Activated CD4-positive, alpha-beta T cell treated with anti-CD3 and anti-CD28 coated beads, Interleukin-2, amount 50 U/mL, for 48 hours (primary cell): ENCODE data around the gene ALK.

Experiments used
- DNase-seq, 2 experiments: peaks; one replicate each; pipeline ENCODE4 v3.0.0-alpha.2; 2020

The ALK gene

DNA sequence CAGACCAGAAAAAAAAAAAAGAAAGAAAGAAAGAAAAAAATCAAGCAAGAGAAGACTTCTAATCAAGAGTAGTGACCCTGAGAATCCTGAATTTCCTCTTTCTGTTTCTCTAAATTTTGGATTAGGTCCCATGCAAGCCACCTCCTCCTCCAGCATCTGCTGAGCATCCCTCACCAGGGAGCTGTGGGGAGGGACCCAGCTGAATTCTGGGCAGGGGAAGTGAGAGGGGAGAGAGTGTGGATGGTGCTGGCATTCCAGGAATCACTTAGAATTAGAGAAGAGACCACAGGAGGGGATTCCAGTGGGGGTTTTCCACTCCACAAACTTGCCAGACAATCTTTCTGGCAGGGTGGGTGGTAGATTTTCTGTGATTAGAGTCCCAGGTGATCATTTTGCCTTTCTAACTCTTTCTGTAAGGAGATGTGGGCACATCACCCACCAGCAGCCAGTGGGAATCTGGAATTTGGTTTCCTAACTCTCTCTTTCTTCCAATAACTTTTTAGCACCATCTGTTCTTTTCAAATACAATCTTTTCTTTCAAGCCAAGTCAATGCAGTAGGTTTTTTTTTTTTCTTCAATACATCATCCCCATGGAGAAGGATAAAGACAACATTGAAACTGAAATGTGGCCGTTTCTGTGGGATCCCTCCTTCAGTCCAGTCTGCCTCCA is 526.9 kb downstream of the ALK start:
- no peak for DNase-seq

DNA sequence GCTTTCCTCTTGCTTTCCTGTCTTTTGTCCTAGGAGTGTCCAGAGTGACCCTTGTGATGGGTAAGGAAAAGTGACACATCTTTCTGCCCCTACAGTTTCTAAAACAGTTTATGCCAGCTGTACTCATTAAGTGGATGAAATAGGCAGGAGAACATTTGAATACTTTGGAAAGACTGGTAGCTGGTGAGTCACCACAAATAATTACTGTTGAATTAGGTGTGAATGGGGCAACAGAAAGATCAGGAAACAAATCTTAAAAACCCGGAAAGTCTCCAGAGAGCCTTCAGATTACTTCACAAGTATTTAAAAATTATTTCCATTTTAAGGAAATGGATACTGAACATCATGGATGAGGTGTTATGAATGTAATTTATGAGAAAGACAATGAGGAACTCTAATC is 527.7 kb downstream of the ALK start:
- DNase-seq: no peak

DNA sequence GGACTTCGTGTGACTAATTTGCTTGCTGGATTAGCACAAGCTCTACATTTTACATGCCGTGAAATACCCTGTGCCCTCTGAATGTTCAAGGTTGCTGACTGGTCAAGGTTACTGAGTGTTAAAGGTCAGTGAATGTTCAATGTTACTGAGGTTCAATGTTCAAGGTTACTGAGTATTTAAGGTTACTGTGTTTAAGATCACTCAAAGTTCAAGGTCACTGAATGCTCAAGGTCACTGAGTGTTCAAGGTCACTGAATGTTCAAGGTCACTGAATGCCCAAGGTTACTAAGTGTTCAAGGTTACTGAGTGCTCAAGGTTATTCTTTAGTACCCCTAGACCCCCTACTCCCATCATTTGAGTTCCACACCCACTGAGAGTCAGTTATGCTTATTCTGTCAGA is 528.6 kb downstream of the ALK start:
- no peak for DNase-seq

DNA sequence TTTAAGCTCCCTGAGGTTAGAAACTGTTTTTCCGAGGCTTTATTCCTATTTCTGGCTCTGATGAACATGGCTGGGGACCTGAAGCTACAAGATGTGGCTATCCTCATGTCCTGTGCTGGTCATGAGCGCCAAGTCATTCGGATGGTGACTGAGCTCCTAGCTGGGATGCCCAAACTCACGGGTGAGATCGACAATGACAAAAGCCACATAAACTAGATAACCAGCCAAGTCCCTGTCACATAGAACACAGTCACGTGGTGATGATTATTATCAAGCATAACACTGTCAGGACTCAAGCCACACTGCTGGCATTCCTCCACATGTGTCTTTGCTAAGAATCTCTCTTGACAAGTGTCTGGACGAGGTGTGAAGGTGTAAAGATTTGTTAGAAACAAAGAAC is 531.2 kb downstream of the ALK start:
- no peak for DNase-seq

DNA sequence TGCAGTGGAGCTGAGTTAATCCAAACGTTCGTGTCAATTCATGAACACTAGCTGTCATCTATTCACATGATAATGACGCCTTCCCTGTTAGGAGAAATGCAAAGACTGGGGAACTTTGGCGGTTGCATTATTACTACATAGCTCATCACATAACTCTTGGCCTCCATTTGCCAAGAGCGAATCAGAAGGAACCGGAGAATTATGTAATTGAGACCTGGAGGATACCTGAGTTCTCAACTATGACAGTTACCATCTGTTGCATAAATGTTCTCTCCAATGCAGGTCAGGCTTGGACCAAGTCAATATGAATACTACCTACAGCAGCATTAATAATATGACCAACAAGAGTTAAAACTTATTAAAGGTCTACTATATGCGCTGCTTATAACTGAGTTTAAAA is 531.7 kb downstream of the ALK start:
- no peak for DNase-seq

DNA sequence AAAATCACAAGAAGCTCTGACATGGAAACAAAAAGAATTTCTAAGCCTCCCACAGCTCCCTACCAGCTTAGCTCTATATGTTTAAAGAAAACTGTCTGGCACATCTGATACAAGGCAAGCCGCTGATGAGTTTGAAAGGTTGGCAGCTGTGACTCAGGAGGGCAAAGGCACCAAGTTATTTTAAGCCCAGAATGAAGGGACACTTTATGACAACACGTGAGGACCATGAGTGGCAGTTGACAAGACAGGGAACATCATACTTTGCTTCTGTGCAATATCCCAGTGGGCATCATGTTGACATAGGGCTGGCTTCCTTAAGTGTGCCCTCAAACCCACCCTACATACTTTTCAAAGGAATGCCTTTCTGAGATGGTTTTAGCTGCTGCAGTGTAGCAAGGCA is 533.3 kb downstream of the ALK start:
- no peak for DNase-seq

DNA sequence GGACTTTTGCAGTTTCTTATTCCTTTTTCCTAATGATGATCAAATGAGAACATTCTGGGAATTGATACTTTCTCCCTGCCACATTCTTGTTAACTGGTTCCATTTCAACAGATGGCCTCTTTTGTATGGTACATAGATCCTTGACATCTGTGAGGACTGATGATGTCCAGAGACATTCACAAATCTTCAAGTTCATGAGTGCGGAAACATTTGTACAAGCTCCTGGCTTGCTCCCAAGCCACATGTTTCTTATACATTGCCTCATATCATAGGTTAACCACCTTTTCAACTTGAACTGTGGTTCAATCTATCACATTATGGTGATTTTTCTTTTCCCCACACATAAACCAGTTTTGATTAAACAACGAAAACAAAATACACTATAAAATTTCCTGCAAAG is 538.9 kb downstream of the ALK start:
- DNase-seq: no peak

DNA sequence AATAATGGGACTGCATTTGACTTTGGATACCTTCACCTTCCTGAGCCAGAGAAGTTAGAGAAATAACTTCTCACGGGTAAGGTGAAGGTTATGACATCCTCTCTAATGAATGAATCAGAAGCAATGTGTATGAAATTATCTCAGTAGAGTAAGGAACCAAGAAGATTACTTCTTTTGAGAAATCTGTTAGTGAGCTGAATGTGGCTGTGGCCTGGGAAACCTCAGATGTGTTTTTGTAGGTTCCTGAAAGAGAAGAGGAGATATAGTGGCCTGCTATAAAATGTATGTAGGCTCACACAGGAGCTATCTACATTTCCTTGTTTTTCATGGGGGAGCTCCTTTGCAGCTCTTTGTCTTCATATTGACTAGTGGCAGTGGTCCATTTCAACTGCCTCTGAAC is 543.6 kb downstream of the ALK start:
- no peak for DNase-seq

DNA sequence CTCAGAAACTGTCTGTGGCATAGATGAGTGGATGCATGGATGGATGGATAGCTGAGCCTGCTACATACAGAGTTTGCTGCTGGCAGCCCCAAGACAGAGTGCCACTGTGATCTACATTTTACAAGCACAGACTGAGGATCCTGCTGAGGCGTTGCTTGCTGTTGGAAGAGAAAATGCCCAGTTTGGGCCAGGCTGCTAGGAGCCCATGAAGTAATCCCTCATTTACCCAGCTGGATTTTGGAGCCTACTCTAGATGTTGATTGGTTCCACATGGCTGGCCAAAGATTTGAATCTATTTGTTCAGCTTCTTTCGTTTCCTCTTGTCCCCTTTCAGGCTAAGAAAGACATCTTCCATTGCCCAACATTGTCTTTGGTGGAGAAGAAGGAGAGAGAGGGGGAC is 544.8 kb downstream of the ALK start:
- no peak for DNase-seq

DNA sequence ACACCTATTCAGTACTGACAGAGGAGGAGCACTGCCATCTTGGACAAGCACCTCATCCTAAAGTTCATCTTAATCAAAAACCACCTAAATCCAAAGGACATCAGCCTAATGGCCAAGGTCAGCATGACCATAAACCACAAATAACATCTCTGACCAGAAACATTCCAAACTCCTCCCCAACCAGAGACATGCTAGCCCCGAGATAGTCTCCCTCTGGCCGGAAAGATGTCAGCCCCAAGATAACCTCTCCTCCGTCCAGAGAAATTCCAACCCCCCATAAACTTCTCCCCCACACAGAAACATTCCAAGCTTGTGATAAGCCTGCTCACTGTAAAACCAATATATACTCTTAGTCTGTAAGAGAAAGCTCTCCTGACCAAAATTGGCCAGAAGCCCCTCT is 545.5 kb downstream of the ALK start:
- no peak for DNase-seq

DNA sequence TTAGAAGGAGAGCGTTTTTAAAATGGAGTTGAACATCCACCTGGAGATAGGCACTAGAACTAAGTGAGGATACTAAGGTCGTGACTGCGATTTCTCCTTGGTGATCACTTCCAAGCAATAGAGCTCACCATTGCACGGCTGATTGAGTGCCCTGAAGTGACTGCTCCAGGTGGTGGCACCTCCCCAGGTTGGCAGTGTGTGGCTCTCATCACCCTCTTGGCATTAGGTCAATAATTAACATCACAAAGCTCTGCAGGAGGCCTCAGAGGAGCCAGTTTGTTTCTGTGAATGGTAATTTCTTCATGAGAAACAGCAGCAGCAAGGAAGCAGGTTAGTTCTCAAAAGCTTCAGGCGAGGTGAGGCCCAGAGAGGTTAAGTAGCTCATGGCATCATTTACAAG is 546.6 kb downstream of the ALK start:
- DNase-seq: no peak

DNA sequence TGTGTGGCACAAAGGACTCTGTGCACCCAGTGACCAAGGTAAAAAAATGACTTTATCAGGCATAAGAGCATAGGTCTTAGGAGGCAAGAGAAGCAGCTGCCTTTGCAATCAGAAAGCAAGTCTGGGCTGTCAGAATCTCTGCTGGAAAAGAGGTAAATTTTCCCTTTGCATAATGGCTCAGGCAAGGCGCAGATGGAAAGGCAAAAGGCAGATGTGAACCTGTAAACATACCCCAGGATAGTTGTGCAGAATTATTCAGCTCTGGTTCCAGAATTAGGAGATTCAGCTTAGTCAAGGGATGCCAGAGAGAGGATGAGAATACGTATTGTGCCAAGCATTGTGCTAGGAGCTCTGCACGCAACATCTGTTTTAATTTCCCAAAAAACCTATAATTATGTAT is 547.5 kb downstream of the ALK start:
- DNase-seq: no peak

DNA sequence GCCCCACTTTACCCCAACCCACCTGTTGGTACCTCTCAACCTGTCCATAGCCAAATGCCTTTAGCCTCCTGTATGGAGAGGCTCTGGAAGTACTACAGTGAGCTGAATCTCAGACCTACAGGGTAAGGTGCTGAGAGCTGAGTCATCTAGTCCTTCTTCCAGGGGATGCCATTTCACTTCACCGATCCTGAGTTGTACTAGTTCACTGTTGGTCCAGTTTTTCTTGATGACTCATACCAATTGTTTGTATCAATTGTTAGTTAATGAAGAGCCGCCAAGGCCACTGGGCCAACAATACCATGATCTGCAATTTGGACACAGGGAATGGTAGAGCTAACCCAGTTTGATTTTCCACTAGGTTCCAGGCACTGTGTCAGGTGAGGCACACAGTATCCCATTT is 549.2 kb downstream of the ALK start:
- no peak for DNase-seq

DNA sequence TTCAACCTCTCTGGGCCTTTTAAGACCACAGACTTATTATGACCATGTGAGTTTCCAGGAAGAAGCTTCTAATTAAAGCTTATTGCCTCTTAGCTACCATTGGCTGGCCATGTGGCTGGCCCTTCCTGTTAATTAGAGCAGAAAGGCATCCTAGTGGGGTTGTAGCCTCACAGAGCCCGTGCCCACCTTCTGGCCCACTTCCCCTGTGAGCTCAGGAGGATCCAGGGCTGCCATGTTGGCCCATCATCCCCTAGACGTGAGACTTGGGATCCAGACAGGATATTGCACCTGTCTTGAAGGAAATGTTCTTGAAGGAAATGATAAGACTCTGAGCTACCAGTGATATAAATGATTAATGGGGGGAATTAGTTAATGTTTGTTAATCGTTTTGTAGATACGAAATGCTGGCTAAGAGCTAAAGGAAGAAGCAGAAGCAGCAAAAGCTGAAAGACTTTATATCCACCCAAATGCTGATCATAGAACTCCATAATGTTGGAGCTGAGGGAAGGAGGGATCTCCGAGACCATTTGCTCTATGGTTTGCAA is 550.7 kb downstream of the ALK start:
- no peak for DNase-seq

DNA sequence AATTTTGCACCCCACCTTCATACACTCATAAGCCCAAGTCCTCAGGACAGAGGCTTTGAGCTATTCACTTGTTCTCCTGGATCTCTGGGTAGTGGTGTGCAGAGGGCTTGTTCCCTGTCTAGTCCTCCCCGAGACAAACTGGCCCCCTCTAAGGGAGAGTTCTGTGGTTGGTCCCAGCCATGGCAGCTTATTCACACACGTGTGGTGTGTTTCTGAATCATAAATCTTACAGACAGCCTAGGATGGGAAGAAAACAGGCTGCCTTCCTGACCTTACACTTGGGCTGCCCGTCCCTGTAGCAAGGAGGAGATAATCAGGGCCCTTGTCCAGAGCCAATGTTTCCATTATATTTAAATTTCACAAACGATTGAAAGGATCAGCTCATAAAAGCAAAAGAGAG is 551.2 kb downstream of the ALK start:
- DNase-seq: no peak

DNA sequence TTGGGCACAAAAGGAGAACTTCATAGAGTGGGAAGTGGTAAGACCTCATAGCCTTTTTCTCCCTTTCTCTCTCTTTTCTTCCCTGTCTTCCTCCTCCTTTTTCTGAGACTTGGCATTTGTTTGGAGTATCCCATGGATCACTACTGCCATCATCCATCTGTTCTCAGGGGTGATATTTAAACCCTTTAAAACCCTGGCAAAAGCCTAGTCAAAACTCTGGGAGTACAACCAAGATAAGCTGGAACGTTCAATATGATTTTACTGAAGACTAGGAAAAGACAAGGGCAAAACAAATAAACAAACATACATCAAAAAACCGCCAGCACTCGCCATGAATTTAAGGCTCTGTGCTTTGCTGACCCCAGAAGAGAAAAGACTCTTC is 552.7 kb downstream of the ALK start:
- DNase-seq: no peak

DNA sequence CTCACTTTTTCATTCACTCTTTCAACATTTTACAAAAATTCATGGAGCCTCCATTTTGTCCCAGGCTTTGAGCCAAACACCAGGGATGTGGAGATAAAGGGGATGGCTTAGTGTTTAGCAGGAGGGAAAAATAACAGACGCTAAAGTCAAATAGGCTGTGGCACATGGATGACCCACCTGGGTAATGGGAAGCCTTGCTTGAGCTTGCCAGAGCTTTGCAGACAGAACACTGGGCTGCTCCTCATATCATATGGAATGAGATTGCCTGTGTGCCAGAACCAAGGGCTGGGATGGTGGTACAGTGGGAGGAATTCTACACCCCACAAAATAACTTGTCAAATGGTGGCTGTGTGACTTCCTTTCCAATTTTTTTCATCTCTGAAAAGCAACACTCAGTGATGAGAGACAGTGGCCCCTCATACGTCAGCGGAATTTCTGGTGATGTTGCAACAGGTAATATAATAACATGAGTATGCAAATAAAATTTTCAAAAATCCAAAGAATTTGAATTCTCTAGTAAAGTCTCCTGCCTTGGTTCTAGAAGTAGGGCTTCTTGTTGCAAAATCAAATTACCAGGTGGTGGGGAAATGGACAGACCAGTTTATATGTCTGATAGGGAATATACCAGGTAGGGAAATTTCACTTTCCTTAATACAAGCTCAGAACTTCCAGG is 553.3 kb downstream of the ALK start:
- no peak for DNase-seq

DNA sequence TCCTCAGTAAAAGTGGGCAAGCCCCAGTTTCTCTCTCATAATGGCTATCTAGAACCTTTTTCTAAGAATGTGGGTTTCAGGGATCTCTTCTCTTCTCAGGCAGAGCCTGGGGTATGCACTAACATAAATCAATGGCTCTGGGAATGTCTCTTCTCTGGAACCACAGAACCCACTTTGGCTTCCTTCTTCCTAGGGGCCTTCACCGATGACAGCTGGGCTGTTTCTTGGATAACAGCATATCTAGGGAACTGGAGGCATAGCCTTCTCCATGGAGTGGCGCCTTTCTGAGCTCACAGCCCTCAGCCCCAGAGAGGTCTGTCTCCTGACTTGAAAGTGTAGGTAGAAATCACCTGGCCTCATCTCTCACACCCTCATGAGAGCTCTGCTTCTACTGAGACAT is 558.3 kb downstream of the ALK start:
- no peak for DNase-seq

DNA sequence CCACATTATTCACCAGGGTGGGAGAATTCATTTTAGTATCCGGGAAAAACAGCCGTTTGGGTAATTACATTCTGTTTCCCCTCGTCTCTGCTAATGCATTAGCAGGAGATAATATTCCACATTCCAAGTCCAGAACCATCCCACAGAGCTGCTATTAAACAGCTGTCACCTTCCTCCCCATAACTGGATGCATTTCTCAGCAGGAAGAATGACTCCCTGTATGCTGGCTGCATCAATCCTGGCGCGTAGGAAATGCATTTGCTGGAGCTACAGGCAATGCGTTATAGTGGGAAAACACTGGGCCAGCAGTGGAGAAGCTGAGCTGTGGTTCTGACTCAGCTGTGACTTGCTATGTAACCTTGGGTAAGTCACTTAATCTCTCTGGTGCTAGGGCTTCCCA is 560.2 kb downstream of the ALK start:
- DNase-seq: no peak

DNA sequence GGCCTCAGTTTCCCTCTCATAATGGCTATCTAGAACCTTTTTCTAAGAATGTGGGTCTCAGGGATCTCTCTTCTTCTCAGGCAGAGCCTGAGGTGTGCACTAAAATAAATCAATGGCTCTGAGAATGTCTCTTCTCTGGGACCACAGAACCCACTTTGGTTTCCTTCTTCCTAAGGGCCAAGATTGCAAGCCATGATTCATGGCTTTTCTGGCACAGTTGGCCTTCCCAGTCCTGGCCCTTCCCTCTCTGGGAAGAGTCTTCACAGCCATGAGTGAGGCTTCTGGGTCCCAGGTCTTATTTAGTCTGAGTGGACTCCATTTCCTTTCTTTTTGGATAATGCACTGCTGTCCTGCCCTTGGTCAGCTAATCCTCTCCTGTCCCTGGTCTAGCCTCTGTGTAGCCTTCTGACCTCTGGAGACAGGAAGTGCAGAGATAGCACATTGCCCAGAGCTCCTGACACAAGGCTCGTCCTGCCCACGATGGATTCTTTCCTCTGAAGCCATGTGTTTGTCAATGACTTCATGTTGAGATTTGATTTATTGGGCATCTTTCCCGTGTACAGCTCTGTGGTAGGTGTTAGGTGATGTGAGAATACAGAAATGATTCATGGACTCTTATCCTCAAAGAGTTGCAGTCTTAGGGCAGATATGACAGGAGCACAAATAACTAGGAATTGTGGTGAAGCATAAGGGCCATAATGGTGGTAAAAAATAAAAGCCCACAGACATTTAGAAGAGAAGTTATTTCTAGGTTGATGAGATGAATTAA is 561.2 kb downstream of the ALK start:
- DNase-seq: no peak

DNA sequence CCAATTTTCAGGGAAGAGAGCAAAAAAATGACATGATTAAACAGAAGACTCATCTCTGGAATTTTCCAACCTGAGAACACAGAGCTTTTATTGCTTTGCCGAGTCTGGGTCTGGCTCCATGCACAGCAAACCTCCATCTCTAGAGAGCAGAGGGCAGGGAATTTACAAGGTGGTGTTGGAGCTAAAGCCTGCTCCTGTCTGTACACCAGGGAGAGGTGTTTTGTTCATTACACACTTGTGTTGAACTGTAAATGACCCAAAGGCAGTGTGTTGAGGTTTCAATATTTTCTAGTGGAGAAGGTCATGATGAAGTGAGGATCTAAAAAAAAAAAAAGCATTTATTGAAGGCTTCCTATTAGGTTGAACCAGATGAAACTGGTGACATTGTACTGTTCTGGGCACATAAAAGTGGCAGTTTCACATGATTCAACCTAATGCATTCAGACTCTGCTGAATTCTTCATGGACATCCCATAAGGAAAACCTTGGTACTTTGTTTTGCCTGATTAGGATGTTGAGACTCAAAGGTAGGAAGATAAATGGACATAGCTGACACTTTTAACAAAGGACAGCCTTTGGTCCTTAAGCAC is 567.9 kb downstream of the ALK start:
- no peak for DNase-seq

DNA sequence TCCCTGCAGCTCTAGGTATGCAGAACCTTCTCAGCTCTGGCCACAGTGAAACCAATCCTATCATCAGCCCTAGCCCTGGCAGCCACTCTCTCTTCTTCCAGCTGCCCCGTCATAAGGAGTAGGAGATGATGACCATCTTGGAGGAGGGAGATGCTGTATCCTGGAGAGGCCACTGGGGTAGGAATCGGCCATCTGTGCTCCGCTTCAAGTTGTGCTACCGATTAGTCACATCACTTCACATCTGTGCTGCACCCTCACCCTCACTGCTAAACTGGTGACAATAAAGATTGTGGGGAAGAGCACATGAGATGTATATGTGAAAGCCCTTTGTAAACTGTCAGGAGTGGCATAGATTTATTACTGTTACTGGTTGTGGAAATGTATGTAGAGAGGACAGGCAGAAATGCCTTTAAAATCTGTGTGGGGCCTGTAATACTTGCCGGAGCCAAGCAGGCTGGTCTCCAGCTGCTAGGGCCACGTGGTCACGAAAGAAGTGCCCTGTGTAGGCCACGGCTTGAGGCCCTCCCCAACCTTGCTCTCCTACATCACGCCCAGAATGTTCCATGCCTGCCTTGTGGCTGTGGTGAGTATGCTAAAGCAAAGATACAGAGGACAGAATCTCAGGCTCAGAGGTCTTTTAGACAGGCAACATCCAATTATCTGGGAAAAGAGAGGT is 569.3 kb downstream of the ALK start:
- DNase-seq: no peak

DNA sequence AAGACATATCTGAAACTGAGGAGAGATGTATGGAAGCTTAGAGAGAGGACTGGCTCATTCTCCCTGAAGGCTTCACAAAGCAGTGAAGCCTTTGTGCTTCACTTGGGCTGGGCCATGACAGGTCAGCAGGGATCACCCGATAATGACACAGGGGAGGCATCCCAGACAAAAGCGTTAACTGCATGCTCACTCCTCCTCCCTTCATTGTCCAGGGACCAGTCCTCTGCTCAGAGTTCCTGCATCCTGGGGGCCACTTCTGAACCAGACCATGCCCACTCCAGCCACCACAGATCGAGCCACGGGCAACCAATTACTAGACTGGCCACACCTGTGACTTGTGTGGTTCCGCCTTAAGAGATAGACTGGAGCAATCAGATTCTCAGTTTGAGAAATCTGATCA is 570.1 kb downstream of the ALK start:
- no peak for DNase-seq
